ENCODE results near the gene BRPF1.

Gene BRPF1

DNA sequence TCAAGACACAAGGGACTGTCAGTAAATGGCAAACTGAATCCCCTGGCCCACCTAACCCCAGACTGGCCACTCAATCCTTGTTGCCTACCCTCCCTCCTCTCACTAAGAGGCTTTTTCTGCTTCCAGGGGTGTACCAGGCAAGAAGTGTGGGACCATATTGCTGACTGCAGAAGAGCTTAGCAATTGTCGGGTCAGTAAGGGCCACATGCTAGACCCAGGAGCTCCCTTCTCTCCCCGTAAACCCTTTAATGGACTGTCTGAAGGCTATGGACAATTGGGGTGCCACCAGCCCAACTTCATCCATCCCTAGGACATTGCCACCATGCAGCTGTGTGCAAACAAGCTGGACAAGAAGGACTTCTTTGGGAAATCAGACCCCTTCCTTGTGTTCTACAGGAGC, 19.1 kb upstream of the BRPF1 start:
- H3K4me1 ChIP-seq (ENCODE audit: control insufficient read depth in 1 of 2, insufficient read depth in 2 of 2, low read length in 2 of 2): no peaks in the 10 kb centered on the region
- H3K23ac ChIP-seq (ENCODE audit: low read length): no peak overlapping the region
- H2AFZ ChIP-seq (ENCODE audit: insufficient read depth, low read length, poor library complexity): no peak overlapping the region
- H2BK120ac ChIP-seq (ENCODE audit: insufficient read depth, low read length, poor library complexity): no peak overlapping the region
- H3K4ac ChIP-seq (ENCODE audit: low read depth, low read length): no peak overlapping the region
- no peak overlapping the region for H3K4me3 ChIP-seq (ENCODE audit: low read depth, low read length)
- no peak overlapping the region for H4K8ac ChIP-seq (ENCODE audit: low read depth, low read length)
- H3K9me3 ChIP-seq (ENCODE audit: insufficient read depth, low read depth, low read length): no peaks in the 10 kb centered on the region
- H3K18ac ChIP-seq (ENCODE audit: low read length): no peak overlapping the region
- no peak for DNase-seq
- H3K79me2 ChIP-seq (ENCODE audit: control insufficient read depth, insufficient read depth, low read length, poor library complexity): no peaks in the 10 kb centered on the region
- no peak overlapping the region for H3K14ac ChIP-seq (ENCODE audit: low read length)
- no peaks in the 10 kb centered on the region for H3K27me3 ChIP-seq (ENCODE audit: insufficient read depth, low read length)
- no peak overlapping the region for H4K91ac ChIP-seq (ENCODE audit: low read depth, low read length)
- H3K79me1 ChIP-seq (ENCODE audit: low read length): no peaks in the 10 kb centered on the region
- H3K36me3 ChIP-seq (ENCODE audit: control insufficient read depth in 1 of 2, insufficient read depth in 2 of 2, low read length in 2 of 2): no peaks in the 10 kb centered on the region
- H2BK5ac ChIP-seq (ENCODE audit: low read depth, low read length, poor library complexity): no peak overlapping the region
- no peak overlapping the region for H2AK5ac ChIP-seq (ENCODE audit: low read length)
- WGBS (ENCODE audit: extremely low coverage, insufficient coverage, insufficient read length): no CpG with 5 or more reads among the region's 2 CpGs
- no peak overlapping the region for H3K27ac ChIP-seq (ENCODE audit: low read depth, low read length)
- no peak overlapping the region for H4K12ac ChIP-seq (ENCODE audit: low read depth, low read length)
- no peak overlapping the region for H2BK12ac ChIP-seq (ENCODE audit: low read length)
- no peak overlapping the region for H3K9ac ChIP-seq (ENCODE audit: low read length)
- no peak overlapping the region for H3K4me2 ChIP-seq (ENCODE audit: low read length)

DNA sequence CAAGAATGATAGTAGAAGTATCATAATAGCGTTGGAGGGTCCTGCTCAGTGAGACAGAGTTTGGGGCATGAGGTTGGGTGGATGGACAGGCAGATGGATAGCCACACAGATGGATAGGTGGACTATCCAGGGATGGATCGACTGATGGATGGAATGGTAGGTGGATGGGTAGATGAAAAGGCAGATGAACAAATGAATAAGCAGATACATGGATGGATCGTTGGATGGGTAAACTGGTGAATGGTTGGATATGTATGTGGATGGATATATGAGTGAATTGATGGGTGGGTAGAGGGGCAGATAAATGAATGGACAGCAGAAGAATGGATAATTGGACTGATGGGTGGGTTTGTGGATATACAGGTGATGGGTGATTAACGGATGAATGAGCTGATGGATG, 18.4 kb upstream of the BRPF1 start:
- H3K18ac ChIP-seq (ENCODE audit: low read length): no peak overlapping the region
- no peaks in the 10 kb centered on the region for H3K79me2 ChIP-seq (ENCODE audit: control insufficient read depth, insufficient read depth, low read length, poor library complexity)
- no peak overlapping the region for H2BK5ac ChIP-seq (ENCODE audit: low read depth, low read length, poor library complexity)
- H2AK5ac ChIP-seq (ENCODE audit: low read length): no peak overlapping the region
- H3K9me3 ChIP-seq (ENCODE audit: insufficient read depth, low read depth, low read length): no peaks in the 10 kb centered on the region
- H2AFZ ChIP-seq (ENCODE audit: insufficient read depth, low read length, poor library complexity): no peak overlapping the region
- H4K91ac ChIP-seq (ENCODE audit: low read depth, low read length): no peak overlapping the region
- no peak overlapping the region for H3K4me2 ChIP-seq (ENCODE audit: low read length)
- H3K4me3 ChIP-seq (ENCODE audit: low read depth, low read length): no peak overlapping the region
- H3K79me1 ChIP-seq (ENCODE audit: low read length): no peaks in the 10 kb centered on the region
- no peak overlapping the region for H3K9ac ChIP-seq (ENCODE audit: low read length)
- H3K23ac ChIP-seq (ENCODE audit: low read length): no peak overlapping the region
- 100% methylated on average over 2 of the region's 4 CpGs for WGBS (ENCODE audit: extremely low coverage, insufficient coverage, insufficient read length)
- H3K36me3 ChIP-seq (ENCODE audit: control insufficient read depth in 1 of 2, insufficient read depth in 2 of 2, low read length in 2 of 2): no peaks in the 10 kb centered on the region
- no peaks in the 10 kb centered on the region for H3K27me3 ChIP-seq (ENCODE audit: insufficient read depth, low read length)
- no peak overlapping the region for H3K14ac ChIP-seq (ENCODE audit: low read length)
- no peak for DNase-seq
- H2BK120ac ChIP-seq (ENCODE audit: insufficient read depth, low read length, poor library complexity): no peak overlapping the region
- no peaks in the 10 kb centered on the region for H3K4me1 ChIP-seq (ENCODE audit: control insufficient read depth in 1 of 2, insufficient read depth in 2 of 2, low read length in 2 of 2)
- no peak overlapping the region for H4K8ac ChIP-seq (ENCODE audit: low read depth, low read length)
- H4K12ac ChIP-seq (ENCODE audit: low read depth, low read length): no peak overlapping the region
- H3K27ac ChIP-seq (ENCODE audit: low read depth, low read length): no peak overlapping the region
- H3K4ac ChIP-seq (ENCODE audit: low read depth, low read length): no peak overlapping the region
- H2BK12ac ChIP-seq (ENCODE audit: low read length): no peak overlapping the region

DNA sequence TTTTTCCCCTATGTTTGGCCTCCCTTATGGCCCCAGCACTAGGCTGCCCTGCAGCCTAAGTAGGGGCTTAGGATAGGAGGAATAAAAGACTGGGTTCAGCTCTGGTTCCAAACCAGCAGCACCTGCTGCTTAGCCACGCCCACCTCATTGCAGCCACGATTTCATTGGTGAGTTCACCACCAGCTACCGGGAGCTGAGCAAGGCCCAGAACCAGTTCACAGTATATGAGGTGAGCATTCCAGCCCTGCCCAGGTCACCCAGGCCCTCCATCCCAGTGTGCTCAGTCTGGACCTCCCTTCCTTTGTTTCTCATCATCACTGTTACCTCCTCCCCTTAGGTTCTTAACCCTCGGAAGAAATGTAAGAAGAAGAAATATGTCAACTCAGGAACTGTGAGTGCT, 16.4 kb upstream of the BRPF1 start:
- no peak overlapping the region for H3K4ac ChIP-seq (ENCODE audit: low read depth, low read length)
- no peak overlapping the region for H2BK12ac ChIP-seq (ENCODE audit: low read length)
- no peaks in the 10 kb centered on the region for H3K79me2 ChIP-seq (ENCODE audit: control insufficient read depth, insufficient read depth, low read length, poor library complexity)
- H3K4me1 ChIP-seq (ENCODE audit: control insufficient read depth in 1 of 2, insufficient read depth in 2 of 2, low read length in 2 of 2): no peaks in the 10 kb centered on the region
- no peaks in the 10 kb centered on the region for H3K9me3 ChIP-seq (ENCODE audit: insufficient read depth, low read depth, low read length)
- no peaks in the 10 kb centered on the region for H3K27me3 ChIP-seq (ENCODE audit: insufficient read depth, low read length)
- no peak overlapping the region for H3K23ac ChIP-seq (ENCODE audit: low read length)
- H2BK120ac ChIP-seq (ENCODE audit: insufficient read depth, low read length, poor library complexity): no peak overlapping the region
- no peak overlapping the region for H4K91ac ChIP-seq (ENCODE audit: low read depth, low read length)
- H2AK5ac ChIP-seq (ENCODE audit: low read length): no peak overlapping the region
- H3K4me2 ChIP-seq (ENCODE audit: low read length): no peak overlapping the region
- H3K79me1 ChIP-seq (ENCODE audit: low read length): no peaks in the 10 kb centered on the region
- no peak overlapping the region for H4K12ac ChIP-seq (ENCODE audit: low read depth, low read length)
- no CpG with 5 or more reads among the region's 4 CpGs for WGBS (ENCODE audit: extremely low coverage, insufficient coverage, insufficient read length)
- no peak overlapping the region for H4K8ac ChIP-seq (ENCODE audit: low read depth, low read length)
- H3K27ac ChIP-seq (ENCODE audit: low read depth, low read length): no peak overlapping the region
- H2AFZ ChIP-seq (ENCODE audit: insufficient read depth, low read length, poor library complexity): no peak overlapping the region
- H3K9ac ChIP-seq (ENCODE audit: low read length): no peak overlapping the region
- H3K14ac ChIP-seq (ENCODE audit: low read length): no peak overlapping the region
- DNase-seq: no peak
- H3K4me3 ChIP-seq (ENCODE audit: low read depth, low read length): no peak overlapping the region
- H3K36me3 ChIP-seq (ENCODE audit: control insufficient read depth in 1 of 2, insufficient read depth in 2 of 2, low read length in 2 of 2): no peaks in the 10 kb centered on the region
- H3K18ac ChIP-seq (ENCODE audit: low read length): no peak overlapping the region
- H2BK5ac ChIP-seq (ENCODE audit: low read depth, low read length, poor library complexity): no peak overlapping the region

DNA sequence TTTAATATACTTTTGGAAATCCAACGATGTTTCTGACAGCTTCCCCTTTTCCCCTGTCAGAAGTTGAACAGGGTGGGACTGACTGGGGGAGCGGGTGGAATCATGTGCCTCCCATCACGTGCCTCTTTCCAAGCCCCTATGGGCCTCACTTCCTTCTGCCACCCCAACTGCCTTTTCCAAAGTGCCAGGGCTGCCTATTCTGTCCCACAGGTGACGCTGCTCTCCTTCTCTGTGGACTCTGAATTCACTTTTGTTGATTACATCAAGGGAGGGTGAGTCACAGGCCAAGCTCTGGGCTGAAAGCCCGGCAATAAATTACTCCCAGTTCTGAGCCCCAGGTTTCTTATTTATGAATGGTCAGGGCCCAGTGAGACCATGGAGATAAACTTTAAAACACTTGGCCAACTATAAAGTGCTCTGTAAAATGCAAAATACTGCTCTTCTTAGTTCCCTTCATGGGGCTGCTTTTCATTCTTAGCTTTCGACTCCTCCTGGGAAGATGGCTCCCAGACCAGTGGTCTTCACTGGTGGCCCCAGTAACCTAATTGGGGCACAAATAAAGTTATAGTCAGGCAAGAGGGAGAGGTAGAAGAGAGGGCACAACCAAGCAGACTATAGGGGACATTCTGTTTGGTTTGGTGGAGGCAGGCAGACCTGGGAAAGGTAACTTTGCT, 15.6 kb upstream of the BRPF1 start:
- Histone ChIP-seq H3K18ac (ENCODE audit: low read length) (no peak overlapping the region), H3K79me1 (ENCODE audit: low read length) (no peaks in the 10 kb centered on the region), H4K8ac (ENCODE audit: low read depth, low read length) (no peak overlapping the region), H2BK120ac (ENCODE audit: insufficient read depth, low read length, poor library complexity) (no peak overlapping the region), H4K12ac (ENCODE audit: low read depth, low read length) (no peak overlapping the region), H3K27me3 (ENCODE audit: insufficient read depth, low read length) (no peaks in the 10 kb centered on the region), H3K23ac (ENCODE audit: low read length) (no peak overlapping the region), H3K4me3 (ENCODE audit: low read depth, low read length) (no peak overlapping the region), H3K4me2 (ENCODE audit: low read length) (no peak overlapping the region), H2BK5ac (ENCODE audit: low read depth, low read length, poor library complexity) (no peak overlapping the region), H3K9ac (ENCODE audit: low read length) (no peak overlapping the region), H2BK12ac (ENCODE audit: low read length) (no peak overlapping the region), H2AK5ac (ENCODE audit: low read length) (no peak overlapping the region), H3K4ac (ENCODE audit: low read depth, low read length) (no peak overlapping the region), H3K36me3 (ENCODE audit: control insufficient read depth in 1 of 2, insufficient read depth in 2 of 2, low read length in 2 of 2) (no peaks in the 10 kb centered on the region), H3K4me1 (ENCODE audit: control insufficient read depth in 1 of 2, insufficient read depth in 2 of 2, low read length in 2 of 2) (no peaks in the 10 kb centered on the region), H2AFZ (ENCODE audit: insufficient read depth, low read length, poor library complexity) (no peak overlapping the region), H3K14ac (ENCODE audit: low read length) (no peak overlapping the region), H4K91ac (ENCODE audit: low read depth, low read length) (no peak overlapping the region), H3K9me3 (ENCODE audit: insufficient read depth, low read depth, low read length) (no peaks in the 10 kb centered on the region), H3K27ac (ENCODE audit: low read depth, low read length) (no peak overlapping the region), H3K79me2 (ENCODE audit: control insufficient read depth, insufficient read depth, low read length, poor library complexity) (no peaks in the 10 kb centered on the region)
- peak; percentile 60 to 81 for DNase-seq
- no CpG with 5 or more reads among the region's 6 CpGs for WGBS (ENCODE audit: extremely low coverage, insufficient coverage, insufficient read length)

All from trophoblast cell (in vitro differentiated cells and primary cell).